ACC112 (cell line): Measurements from ENCODE around the gene IMPG2.

Source experiments
- H2AFZ ChIP-seq: fragments of 200-600 bp; sonication (generic); one replicate; pipeline ENCODE4 v1.6.0; 2017; ENCODE audit warnings: antibody characterized with exemption, low read length; ENCODE audit not compliant: unreplicated experiment
- H3K27ac ChIP-seq: fragments of 200-600 bp; sonication (generic); 2 replicates; pipeline ENCODE4 v1.5.1; 2014; ENCODE audit warnings: low read depth, mild to moderate bottlenecking, antibody characterized with exemption, low read length, moderate library complexity
- H3K27me3 ChIP-seq: fragments of 200-600 bp; sonication (generic); 2 replicates; pipeline ENCODE4 v1.6.1; 2014; ENCODE audit warnings: mild to moderate bottlenecking, antibody characterized with exemption, low read length, moderate library complexity, mixed read lengths; ENCODE audit not compliant: insufficient read depth
- H3K36me3 ChIP-seq: fragments of 200-600 bp; sonication (generic); 2 replicates; pipeline ENCODE4 v1.6.1; 2016; ENCODE audit warnings: mild to moderate bottlenecking, antibody characterized with exemption, low read length, moderate library complexity, mixed read lengths; ENCODE audit not compliant: insufficient read depth
- H3K4me1 ChIP-seq: fragments of 200-600 bp; sonication (generic); one replicate; pipeline ENCODE4 v1.6.1; 2016; ENCODE audit warnings: low read length, mixed read lengths; ENCODE audit not compliant: insufficient read depth, unreplicated experiment, control insufficient read depth
- H3K4me3 ChIP-seq: fragments of 200-600 bp; sonication (generic); 2 replicates; pipeline ENCODE4 v1.5.1; 2014; ENCODE audit warnings: mild to moderate bottlenecking, low read depth, low read length
- H3K79me2 ChIP-seq: fragments of 200-600 bp; sonication (generic); one replicate; pipeline ENCODE4 v1.6.0; 2016; ENCODE audit warnings: low read length; ENCODE audit not compliant: control insufficient read depth, unreplicated experiment, insufficient read depth

Gene IMPG2

DNA sequence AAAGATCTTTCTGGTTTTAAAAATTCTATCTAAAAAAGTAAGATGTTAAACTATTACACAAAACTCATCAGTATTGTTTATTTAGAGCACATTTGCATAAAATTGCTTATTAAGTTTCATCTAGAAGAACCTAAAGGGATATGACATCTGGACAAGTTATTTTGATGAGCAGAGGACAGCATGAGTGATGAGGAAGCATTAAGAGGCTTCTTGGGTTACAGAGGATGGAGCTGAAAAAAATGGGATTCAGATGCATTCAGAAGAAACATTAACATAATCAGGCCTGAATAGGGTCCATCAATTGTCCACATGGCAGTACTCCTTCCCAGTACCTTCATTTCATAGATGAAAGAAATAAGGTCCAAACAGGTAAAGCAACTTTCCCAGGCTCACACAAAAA lies 41.6 kb downstream of the IMPG2 start:
- Histone ChIP-seq H3K4me3 (no peak overlapping the region), H3K4me1 (peaks cover 11% of the 10 kb centered on the region), H3K79me2 (no peaks in the 10 kb centered on the region), H3K27ac (no peak overlapping the region), H2AFZ (no peak overlapping the region), H3K27me3 (no peaks in the 10 kb centered on the region), H3K36me3 (no peaks in the 10 kb centered on the region)

DNA sequence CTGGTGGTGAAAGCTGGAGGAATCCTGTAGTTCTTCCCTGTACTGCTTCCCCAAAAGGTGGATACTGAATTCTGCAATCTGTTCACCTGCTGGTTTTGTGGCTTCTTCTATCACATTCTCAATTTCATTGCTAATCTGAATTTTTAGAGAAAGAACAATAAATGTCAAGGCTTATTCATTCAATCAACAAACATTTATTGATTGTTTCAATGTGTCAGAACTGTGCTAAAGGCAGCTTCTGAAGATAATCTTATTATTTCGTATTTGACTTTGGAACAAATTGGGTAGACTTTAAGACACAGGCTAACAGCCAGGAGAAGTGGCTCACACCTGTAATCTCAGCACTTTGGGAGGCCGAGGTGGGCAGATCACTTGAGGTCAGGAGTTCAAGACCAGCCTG lies 46.8 kb downstream of the IMPG2 start:
- no peak overlapping the region for H3K27ac ChIP-seq
- H3K4me3 ChIP-seq = no peak overlapping the region
- no peaks in the 10 kb centered on the region for H3K79me2 ChIP-seq
- H3K4me1 ChIP-seq = no peaks in the 10 kb centered on the region
- no peaks in the 10 kb centered on the region for H3K36me3 ChIP-seq
- no peak overlapping the region for H2AFZ ChIP-seq
- H3K27me3 ChIP-seq = no peaks in the 10 kb centered on the region

DNA sequence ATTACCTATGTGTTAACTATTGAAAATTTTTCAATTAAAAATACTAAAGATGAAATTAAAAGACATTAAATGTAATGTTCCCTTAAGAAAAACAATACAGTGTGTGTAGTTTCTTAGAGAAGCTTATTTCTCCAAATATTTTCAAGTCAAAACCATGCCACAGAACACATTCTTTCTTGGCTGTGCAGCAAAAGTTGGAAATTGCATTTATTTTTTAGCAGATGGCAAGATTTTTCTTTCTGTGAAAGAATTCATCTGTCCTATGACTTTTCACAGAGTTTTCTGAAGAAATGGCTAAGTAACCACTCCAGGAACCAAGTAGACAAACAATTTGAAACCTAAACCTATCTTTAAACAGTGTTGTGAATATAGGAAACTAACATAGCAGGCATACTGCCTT lies 47.2 kb downstream of the IMPG2 start:
- Histone ChIP-seq H3K79me2 (no peaks in the 10 kb centered on the region), H2AFZ (no peak overlapping the region), H3K36me3 (no peaks in the 10 kb centered on the region), H3K4me1 (no peaks in the 10 kb centered on the region), H3K27me3 (no peaks in the 10 kb centered on the region), H3K27ac (no peak overlapping the region), H3K4me3 (no peak overlapping the region)

DNA sequence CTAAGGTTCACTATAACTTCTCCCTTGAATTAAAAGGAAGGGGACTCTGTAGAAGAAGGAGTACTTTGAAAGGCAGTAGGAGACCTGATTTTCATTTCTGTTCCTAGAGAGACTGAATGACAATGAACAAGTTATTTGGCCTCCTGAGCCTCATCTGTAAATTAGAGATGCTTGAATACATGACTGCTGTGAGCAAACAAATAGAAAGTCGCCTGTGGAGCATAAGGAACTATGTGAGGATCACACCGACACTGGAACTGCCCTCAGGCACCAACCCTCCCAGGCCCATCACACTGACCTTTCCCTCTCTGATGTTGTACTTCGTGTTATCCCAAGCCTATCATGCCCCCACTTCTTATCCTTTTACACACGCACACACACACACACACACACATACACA lies 48.6 kb downstream of the IMPG2 start:
- no peaks in the 10 kb centered on the region for H3K4me1 ChIP-seq
- no peak overlapping the region for H2AFZ ChIP-seq
- H3K36me3 ChIP-seq = no peaks in the 10 kb centered on the region
- H3K79me2 ChIP-seq = no peaks in the 10 kb centered on the region
- H3K27me3 ChIP-seq = no peaks in the 10 kb centered on the region
- H3K4me3 ChIP-seq = no peak overlapping the region
- H3K27ac ChIP-seq = no peak overlapping the region

DNA sequence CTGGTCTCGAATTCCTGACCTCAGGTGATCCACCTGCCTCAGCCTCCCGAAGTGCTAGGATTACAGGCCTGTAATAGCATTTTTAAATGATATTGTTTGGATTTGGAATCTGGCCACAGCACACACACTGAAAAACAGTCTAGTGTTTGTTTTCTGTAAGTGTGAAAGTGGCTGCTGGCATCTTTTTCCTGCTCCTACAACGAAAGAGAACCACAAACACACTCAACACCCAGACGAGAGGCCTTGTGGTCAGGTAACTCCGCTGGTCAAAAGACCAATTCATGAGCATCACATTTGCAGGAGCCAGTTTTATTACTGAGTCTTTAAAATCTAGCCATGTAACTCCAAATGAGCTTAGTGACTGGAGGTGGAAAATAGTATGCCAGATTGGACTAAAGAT lies 50.2 kb downstream of the IMPG2 start:
- Histone ChIP-seq H3K79me2 (no peaks in the 10 kb centered on the region), H3K27ac (no peak overlapping the region), H2AFZ (no peak overlapping the region), H3K36me3 (no peaks in the 10 kb centered on the region), H3K4me3 (no peak overlapping the region), H3K4me1 (no peaks in the 10 kb centered on the region), H3K27me3 (no peaks in the 10 kb centered on the region)

DNA sequence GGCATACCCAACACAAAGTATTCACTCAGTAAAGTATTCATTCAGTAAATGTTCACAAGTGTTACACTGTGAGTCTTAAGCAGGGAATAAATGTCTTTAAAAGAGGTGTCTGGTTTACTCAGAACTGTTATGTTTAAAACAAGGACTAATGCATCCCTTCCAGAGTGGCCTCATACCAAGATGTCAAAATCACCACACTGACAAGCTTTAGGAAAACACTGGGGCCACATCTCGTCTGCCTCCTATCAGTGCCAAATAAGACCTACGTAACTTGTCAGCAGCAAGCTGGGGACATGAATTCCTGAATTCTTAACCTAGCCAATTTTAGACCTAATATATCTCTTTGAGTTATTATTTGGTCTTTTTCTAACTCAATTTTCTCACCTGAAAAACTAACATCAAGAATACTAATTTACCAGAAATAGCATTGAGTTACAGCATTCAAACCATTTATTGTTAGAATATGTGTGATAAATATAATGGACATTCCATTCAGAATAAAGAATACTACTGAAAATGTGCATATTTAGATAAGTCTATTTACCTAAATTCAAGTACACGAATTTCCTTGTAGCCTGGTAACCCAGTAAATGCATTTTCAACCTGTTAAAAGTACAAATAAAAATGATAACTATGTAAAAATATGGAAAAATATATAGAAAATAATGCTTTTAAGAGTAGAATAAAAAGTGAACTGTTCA lies 51.3 kb downstream of the IMPG2 start:
- H3K4me1 ChIP-seq = no peaks in the 10 kb centered on the region
- no peak overlapping the region for H2AFZ ChIP-seq
- no peaks in the 10 kb centered on the region for H3K36me3 ChIP-seq
- H3K27ac ChIP-seq = no peak overlapping the region
- no peak overlapping the region for H3K4me3 ChIP-seq
- H3K27me3 ChIP-seq = no peaks in the 10 kb centered on the region
- no peaks in the 10 kb centered on the region for H3K79me2 ChIP-seq

DNA sequence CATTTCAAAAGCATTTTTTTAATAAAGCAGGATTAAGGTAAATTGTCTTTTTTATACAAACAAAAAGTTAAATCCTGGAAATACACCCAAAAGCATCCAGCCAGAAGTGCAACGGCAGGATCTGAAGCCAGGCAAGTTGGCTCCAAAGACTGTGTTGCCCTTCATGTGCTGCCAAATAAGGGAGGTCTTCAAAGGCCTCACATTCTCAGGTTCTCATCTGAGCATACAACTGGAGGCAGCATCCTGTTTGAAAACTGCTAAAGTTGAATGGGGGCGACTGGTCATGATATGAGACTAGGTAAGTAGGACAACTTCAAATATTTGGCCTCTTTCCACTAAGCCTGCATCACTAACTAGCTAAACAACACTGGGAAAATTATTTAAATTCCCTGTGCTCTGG lies 52.2 kb downstream of the IMPG2 start:
- no peaks in the 10 kb centered on the region for H3K27me3 ChIP-seq
- no peaks in the 10 kb centered on the region for H3K79me2 ChIP-seq
- no peak overlapping the region for H3K27ac ChIP-seq
- H3K4me3 ChIP-seq = no peak overlapping the region
- no peak overlapping the region for H2AFZ ChIP-seq
- no peaks in the 10 kb centered on the region for H3K4me1 ChIP-seq
- H3K36me3 ChIP-seq = no peaks in the 10 kb centered on the region

DNA sequence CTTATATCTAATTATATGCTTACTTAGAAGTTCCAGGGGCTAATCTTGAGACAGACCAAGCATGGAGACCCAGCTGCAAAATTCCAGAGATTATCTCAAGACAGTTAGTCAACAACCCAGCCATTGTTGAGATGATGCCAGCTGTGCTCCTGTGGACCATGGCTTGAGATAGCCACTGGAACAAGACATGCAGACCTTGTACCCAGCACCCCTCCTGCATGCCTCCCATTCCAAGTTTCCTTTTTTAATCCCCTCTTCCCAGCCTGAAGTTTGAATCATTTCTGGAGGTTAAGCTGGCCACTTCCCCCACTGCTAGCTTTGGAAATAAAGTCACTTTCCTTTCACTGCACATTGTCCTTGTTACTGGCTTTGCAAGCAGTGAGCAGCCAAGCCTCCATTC lies 53.8 kb downstream of the IMPG2 start:
- no peaks in the 10 kb centered on the region for H3K36me3 ChIP-seq
- no peak overlapping the region for H3K4me3 ChIP-seq
- peaks cover 3% of the 10 kb centered on the region for H3K4me1 ChIP-seq
- H3K79me2 ChIP-seq = no peaks in the 10 kb centered on the region
- no peak overlapping the region for H3K27ac ChIP-seq
- no peaks in the 10 kb centered on the region for H3K27me3 ChIP-seq
- H2AFZ ChIP-seq = no peak overlapping the region

DNA sequence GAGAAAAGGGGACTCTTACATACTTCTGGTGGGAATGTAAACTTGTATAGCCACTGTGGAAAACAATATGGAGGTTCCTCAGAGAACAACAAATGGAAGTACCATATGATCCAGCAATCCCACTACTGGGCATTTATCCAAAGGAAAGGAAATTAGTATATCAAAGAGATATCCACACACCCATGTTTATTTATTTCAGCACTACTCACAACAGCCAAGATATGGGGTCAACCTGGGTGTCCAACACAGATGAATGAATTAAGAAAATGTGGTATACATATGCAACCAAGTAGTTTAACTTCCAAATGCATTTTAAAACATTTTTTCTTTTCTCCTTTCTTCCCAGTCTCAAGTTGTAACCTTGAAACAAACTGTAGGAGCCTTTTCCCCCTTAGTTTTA lies 54.3 kb downstream of the IMPG2 start:
- Histone ChIP-seq H3K4me3 (no peak overlapping the region), H3K36me3 (no peaks in the 10 kb centered on the region), H3K79me2 (no peaks in the 10 kb centered on the region), H3K4me1 (peaks cover 4% of the 10 kb centered on the region), H2AFZ (no peak overlapping the region), H3K27me3 (no peaks in the 10 kb centered on the region), H3K27ac (no peak overlapping the region)

DNA sequence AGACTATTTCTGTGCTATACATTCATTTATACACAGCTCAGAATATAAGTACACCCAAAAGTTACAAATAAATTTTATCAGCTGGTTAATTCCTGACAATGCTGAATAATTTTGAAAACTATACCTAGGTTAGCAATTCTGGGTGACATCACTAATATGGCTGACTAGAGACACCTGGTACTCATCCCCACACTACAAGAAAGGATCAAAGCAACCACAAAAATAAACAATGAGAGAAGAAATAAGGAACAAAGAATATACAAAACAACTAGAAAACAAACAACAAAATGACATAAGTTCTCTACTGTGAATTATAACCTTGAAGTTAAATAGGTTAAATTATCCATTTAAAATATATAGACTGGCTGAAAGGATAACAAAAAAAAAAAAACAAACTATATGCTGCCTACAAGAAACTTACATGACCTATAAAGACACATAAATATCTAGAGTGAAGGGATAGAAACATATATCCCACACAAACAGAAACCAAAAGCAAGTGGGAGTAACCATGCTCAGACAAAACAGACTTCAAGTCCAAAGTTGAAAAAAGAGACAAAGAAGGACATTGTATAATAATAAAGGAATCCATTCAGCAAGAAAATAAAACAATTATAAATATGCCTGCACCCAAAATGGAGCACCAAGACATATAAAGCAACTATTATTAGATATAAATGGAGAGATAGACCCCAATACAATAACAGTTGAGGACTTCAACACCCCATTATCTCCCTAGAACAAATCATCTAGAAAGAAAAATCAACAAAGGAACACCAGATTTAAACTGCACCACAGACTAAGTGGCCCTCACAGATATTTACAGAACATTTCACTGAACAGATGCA lies 57.8 kb downstream of the IMPG2 start:
- Histone ChIP-seq H3K4me1 (peaks cover 4% of the 10 kb centered on the region), H2AFZ (no peak overlapping the region), H3K79me2 (no peaks in the 10 kb centered on the region), H3K4me3 (no peak overlapping the region), H3K36me3 (no peaks in the 10 kb centered on the region), H3K27ac (no peak overlapping the region), H3K27me3 (no peaks in the 10 kb centered on the region)

DNA sequence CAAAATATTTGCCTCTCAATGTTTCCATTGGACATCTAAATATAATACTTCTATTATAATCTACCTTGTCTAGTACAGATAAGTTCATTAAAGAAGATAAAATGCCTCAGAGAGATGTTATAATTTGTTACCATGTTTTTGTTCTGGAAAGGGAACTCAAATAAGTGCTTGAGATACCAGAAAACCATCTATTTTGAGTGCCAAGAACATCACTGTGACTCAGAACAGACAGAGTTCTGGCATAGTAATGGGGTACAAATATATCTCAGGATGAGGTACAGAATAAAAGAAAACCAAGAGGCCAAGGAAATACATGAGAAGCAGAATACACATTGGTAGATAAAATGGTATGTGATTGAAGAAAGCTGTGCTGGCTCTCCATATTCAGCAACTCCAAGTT lies 58.9 kb downstream of the IMPG2 start:
- Histone ChIP-seq H3K4me1 (peaks cover 4% of the 10 kb centered on the region), H3K27ac (no peak overlapping the region), H3K79me2 (no peaks in the 10 kb centered on the region), H3K4me3 (no peak overlapping the region), H3K27me3 (no peaks in the 10 kb centered on the region), H2AFZ (no peak overlapping the region), H3K36me3 (no peaks in the 10 kb centered on the region)
